Limb (tissue), 2 donors: ENCODE results near the gene USP22.
"Not testable (repeated sequence)": the region's sequence is repeated elsewhere in the genome, so short reads cannot be mapped to it uniquely, and the experiment has no call there.

Source experiments
- DNase-seq, 2 donors: peaks; one replicate each; pipeline ENCODE4 v3.0.0-alpha.2; 2016; ENCODE audit errors: extremely low spot score in 2 of 2

USP22 gene

GRCh38 chr17:21042458-21043295 is at the start of gene USP22:
Gene USP22, minus strand, starts transcription at chr17:21043011. Its CDS starts 176 bp downstream, at chr17:21042835.
- peak in 1 of 2 donors; percentile 99 for DNase-seq

- no peak for DNase-seq
These were observed 48.2 kb upstream of the USP22 start for GRCh38 chr17:21090902-21091618.

GRCh38 chr17:21089933-21090901 is 47.4 kb upstream of the USP22 start:
- DNase-seq, result no peak

- DNase-seq, result no peak
These were observed 46.3 kb upstream of the USP22 start for GRCh38 chr17:21089145-21089544.

- DNase-seq, result no peak
These were observed 42.9 kb upstream of the USP22 start for GRCh38 chr17:21085707-21086106.

GRCh38 chr17:21085280-21085679 is 42.5 kb upstream of the USP22 start:
- DNase-seq, result not testable (repeated sequence)

- no peak for DNase-seq
These were observed 39.2 kb upstream of the USP22 start for GRCh38 chr17:21082001-21082436.

GRCh38 chr17:21079196-21079595 is 36.4 kb upstream of the USP22 start:
- DNase-seq, result no peak

GRCh38 chr17:21078016-21078780 is 35.4 kb upstream of the USP22 start:
- no peak for DNase-seq

- DNase-seq, result no peak
These were observed 34.5 kb upstream of the USP22 start for GRCh38 chr17:21077281-21077680.

GRCh38 chr17:21076242-21076641 is 33.4 kb upstream of the USP22 start:
- DNase-seq, result no peak

- no peak for DNase-seq
These were observed 32.9 kb upstream of the USP22 start for GRCh38 chr17:21075739-21076085.

- DNase-seq, result peak; percentile 64 to 75
These were observed 30.0 kb upstream of the USP22 start for GRCh38 chr17:21072745-21073197.

GRCh38 chr17:21066394-21066793 is 23.6 kb upstream of the USP22 start:
- DNase-seq, result no peak

GRCh38 chr17:21061971-21062526 is 19.2 kb upstream of the USP22 start:
- no peak for DNase-seq

- DNase-seq, result no peak
These were observed 18.5 kb upstream of the USP22 start for GRCh38 chr17:21061158-21061835.

GRCh38 chr17:21059761-21060160 is 16.9 kb upstream of the USP22 start:
- no peak for DNase-seq

GRCh38 chr17:21058098-21058893 is 15.5 kb upstream of the USP22 start:
- DNase-seq, result no peak

- DNase-seq, result not testable (repeated sequence)
These were observed 10.2 kb upstream of the USP22 start for GRCh38 chr17:21053056-21053455.
